ENCODE measurements around the gene TMEM260.

Gene TMEM260

GRCh38 chr14:56579345-56580220 is at the start of gene TMEM260:
Gene TMEM260 (plus strand): TSS chr14:56579798. CDS start chr14:56579915, 117 bp downstream.
- DNase-seq (ENCODE audit: low read depth in 1 of 2, low spot score in 1 of 2), result peak; percentile 84 to 88

- DNase-seq (ENCODE audit: low read depth in 1 of 2, low spot score in 1 of 2), result no peak
Measured at GRCh38 chr14:56532546-56532945, 47.1 kb upstream of the TMEM260 start.

DNA sequence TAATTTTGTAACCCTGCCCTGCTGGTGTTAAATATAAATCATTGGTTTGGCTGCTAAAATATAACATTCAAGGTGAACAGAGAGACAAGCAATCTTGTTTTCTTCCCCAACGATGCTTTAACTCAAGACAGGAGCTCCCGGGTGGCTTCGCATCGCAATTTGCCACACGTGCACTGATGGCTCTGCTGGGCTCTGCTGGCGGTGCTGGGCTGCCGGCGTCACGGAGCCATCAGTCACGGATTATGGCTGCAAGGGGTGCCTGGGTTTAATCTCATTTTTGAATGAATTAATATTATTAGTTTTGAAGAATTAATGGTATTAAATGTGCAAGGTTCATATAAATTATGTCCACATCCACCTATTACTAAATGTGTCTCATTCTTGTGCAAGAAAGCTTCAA is 44.9 kb upstream of the TMEM260 start:
- DNase-seq (ENCODE audit: low read depth in 1 of 2, low spot score in 1 of 2), result no peak

GRCh38 chr14:56539862-56540261 is 39.7 kb upstream of the TMEM260 start:
- no peak for DNase-seq (ENCODE audit: low read depth in 1 of 2, low spot score in 1 of 2)

DNA sequence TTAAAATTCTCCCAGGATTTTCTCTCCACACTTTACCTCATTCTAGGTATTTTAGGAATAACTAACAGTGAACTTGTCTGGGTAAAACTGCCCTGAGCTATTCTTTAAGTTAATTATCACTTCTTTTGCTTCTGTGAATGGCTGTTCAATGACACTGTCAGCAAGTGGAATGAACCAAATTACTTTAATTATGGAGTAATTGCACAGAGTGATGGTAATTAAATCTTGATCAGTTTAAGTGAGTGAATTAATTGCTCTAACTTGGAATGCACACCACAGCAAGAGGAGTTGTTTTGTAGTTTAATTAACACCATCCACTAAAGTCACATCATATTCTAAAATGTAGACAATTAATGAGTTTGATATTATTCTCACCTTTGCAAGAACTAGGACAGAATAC is 36.2 kb upstream of the TMEM260 start:
- no peak for DNase-seq (ENCODE audit: low read depth in 1 of 2, low spot score in 1 of 2)

GRCh38 chr14:56549721-56550120 is 29.9 kb upstream of the TMEM260 start:
- DNase-seq (ENCODE audit: low read depth in 1 of 2, low spot score in 1 of 2), result no peak

- no peak for DNase-seq (ENCODE audit: low read depth in 1 of 2, low spot score in 1 of 2)
Measured at GRCh38 chr14:56552615-56553014, 27.0 kb upstream of the TMEM260 start.

- DNase-seq (ENCODE audit: low read depth in 1 of 2, low spot score in 1 of 2), result no peak
Measured at GRCh38 chr14:56554301-56554700, 25.3 kb upstream of the TMEM260 start.

DNA sequence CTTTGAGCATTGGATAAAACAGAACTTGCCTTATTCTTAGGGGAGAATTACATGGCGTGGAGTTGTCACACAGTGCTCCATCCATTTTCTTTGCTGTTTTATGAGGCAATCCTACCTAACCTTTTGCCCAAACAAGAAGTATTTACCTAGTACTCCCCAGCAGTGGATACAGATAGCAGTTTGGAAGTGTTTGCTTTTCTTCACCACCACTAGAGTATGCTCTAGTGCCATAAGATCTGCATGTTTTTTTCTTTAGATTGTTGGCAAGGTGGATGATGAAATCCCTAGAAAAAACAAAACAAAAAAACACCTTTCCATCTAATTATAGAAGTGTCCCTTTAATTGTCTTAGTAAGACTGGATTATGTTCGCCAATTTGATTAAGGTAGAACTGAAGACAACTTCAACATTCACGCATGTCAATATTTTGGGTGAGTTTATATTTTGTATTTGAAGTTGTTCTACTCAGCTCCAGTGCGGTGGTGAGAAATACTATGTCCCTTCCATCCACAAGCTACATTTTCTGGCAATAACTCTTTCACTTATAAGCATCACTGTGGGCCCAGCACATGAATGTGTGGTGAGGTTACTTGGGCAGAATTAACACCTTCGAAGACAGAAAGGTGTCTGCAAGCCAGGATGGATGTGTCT is 23.6 kb upstream of the TMEM260 start:
- no peak for DNase-seq (ENCODE audit: low read depth in 1 of 2, low spot score in 1 of 2)

DNA sequence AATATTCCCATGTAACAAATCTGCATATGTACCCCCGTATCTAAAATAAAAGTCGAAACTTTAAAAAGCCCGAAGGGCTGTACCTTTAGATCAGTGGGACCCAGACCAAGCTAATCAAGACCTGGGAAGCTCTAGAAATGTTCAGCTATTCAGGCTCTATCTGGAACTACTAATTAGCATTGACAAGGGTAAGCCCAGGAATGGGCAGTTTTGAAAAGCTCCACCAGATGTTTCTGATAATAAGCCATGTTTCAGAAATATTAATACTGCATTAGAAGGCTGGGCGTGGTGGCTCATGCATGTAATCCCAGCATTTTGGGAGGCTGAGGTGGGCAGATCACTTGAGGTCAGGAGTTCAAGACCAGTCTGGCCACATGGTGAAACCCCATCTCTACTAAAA is 20.4 kb upstream of the TMEM260 start:
- DNase-seq (ENCODE audit: low read depth in 1 of 2, low spot score in 1 of 2), result no peak

DNA sequence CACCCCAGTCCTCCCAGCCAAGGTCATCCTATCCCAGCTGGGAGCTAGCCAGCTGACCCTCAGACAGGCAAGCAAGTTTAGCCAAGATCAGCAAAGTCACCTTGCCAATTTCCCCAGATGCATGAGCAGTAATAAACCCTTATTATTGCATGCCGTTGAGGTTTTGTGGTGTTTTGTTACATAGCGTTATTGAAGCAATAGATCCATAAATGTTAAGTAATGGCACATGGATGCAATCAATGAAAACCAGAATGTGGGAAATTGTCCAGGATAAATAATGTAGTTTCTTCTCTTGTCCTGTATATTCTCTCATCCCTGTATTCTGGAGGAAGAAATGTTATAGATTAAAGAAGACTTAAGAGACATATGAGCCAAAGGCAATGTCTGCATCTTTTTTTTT is 18.0 kb upstream of the TMEM260 start:
- DNase-seq (ENCODE audit: low read depth in 1 of 2, low spot score in 1 of 2), result no peak

DNA sequence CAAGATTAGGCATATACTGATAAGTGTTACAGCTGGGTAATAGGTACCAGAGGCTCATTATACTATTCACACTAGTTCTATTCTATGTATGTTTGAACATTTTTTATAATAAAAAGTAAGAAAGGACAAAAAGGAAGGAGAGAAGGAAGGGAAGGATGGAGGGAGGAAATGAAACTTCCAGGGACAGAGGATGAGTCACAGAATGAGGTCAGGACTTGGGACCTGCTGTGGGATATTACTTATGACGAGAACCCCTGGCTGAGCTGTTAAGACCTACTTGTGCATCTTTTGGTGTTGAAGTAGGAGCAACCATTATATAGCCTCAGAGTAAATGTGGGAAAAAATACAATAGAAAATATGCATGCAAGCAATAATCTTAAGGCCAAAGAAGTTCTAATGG is 16.7 kb upstream of the TMEM260 start:
- no peak for DNase-seq (ENCODE audit: low read depth in 1 of 2, low spot score in 1 of 2)

DNA sequence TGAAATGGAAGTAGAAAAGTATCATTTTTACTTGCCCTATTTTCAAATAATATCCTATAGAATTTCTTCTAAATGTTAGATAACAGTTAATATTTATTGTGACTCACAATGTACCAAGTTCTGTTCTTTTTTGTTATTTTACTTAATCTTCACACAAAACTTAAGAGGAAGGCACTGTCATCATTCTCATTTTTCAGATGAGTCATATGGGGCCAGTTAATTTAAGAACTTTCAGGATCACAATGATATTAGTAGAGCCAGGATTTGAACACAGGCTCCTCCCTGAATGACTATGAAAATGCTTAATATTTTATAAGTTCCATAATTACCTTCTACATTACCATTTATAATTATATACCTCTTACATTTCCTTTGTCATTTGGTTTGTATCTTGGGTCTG is 10.4 kb upstream of the TMEM260 start:
- no peak for DNase-seq (ENCODE audit: low read depth in 1 of 2, low spot score in 1 of 2)

- DNase-seq (ENCODE audit: low read depth in 1 of 2, low spot score in 1 of 2), result no peak
Measured at GRCh38 chr14:56570295-56570694, 9.3 kb upstream of the TMEM260 start.

DNA sequence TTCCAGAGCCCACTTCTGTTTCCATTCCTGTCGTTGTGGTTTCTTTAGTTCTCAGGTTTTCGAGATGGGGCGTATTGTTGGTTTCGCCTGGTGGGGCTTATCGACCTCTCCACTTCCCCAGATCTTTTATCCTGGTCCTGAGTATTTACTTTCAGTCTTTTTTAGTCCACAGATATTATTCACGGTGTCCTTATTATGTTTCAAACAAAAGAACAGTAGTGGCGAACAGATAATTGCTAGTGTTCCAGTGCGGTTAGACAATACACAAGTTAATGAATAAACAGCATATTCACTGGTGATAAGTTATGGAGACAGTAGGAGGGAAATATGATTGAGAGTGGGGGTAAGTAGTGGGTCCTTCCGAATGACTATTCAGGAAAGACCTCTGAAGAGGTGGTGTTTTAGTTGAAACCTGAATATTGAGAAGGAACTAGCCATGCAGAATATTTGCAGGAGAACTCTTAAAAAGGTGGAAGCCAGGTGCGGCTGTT is 668 bp downstream of the TMEM260 start:
- DNase-seq (ENCODE audit: low read depth in 1 of 2, low spot score in 1 of 2), result no peak

DNA sequence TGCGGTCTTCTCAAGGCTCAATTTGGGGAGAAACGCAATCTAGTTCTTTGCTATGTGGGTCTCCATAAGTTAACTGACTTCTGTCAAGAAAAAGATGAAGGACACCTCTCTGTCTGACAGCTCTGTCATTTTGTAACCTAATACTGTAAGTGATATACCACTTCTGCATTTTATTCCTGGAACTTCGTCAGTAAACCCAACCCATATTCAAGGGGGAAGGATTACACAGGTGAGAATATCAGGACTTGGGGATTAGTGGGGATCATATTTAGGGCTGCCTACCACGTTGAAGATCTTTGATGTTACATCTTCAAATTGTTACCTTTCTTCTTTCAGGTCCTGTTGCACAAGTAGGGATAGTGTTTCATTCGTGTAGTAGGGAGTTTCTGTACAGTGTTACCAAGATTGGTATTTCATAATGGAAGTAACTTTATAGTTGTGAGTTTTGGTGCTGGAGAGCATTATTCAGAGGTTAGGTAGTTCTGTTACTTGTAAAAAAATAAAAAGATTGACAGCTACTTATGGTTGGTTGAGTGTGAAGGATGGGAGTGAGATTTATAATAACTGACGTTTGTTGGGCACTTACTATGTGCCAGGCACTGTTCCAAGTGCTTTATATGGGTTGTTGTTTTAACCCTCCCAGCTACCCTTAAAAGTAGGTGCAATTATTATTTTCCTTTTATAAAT is 1.6 kb downstream of the TMEM260 start:
- DNase-seq (ENCODE audit: low read depth in 1 of 2, low spot score in 1 of 2), result no peak

DNA sequence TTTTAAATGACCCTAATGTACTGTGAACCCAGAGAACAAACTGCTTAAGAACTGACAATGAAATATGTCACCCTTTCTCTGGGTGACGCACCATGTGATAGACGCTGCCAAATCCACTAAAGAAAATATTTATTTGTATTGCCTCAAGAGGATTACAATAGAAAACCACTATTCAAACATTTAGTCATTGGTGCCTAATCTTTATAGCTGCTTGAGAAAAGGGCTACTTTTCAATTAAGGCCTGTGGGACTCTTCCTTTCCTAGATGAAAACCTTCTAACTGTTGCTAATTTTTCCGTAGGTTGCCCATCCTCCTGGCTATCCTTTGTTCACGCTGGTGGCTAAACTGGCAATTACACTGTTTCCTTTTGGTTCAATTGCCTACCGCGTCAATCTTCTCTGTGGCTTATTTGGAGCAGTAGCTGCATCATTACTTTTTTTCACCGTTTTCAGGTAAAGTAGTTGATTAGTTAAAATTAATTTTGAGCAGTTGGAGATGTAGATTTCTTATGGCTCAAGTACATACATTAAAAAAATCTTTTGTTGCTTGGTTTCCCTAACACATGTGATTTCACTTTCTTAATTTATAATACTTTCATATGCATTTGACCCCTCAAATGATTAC is 6.0 kb downstream of the TMEM260 start:
- DNase-seq (ENCODE audit: low read depth in 1 of 2, low spot score in 1 of 2), result no peak

DNA sequence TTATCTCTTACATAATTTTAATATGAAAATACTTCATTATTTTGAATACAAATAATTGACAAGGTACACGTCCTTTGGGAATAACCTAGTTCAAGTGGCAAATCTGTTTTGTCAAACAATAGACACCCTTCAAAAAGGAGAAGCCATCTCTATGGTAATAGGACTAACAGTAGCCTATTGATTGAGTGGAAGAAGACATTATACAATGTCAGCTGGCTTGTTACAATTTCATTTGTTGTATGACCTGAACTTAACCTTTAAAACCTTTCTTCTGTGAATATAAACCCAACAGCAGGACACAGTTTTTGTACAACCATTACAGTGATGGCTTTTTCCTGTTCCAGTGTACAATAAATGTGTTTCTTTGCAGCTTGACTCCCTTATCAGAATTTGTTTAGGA is 8.1 kb downstream of the TMEM260 start:
- no peak for DNase-seq (ENCODE audit: low read depth in 1 of 2, low spot score in 1 of 2)

DNA sequence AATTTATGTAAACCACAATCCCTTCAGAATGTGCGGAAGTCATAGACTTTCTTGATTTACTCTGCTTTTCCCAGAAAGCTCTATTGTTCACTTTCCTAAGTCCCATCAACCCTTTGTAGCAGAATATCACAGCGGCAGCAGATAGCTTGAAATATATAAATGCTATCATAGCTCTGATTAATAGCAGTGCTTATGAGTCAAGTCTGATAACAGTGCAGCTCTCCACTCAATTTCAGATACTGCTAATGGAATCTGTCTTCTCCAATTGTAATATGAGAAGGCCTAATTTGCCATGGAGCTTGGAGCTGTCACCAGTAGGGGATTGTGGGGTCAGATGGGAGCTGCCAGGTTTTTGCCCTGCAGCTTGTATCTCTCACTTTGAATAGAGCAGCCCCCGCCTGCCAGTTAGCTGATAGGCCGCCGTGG is 10.9 kb downstream of the TMEM260 start:
- DNase-seq (ENCODE audit: low read depth in 1 of 2, low spot score in 1 of 2), result no peak

DNA sequence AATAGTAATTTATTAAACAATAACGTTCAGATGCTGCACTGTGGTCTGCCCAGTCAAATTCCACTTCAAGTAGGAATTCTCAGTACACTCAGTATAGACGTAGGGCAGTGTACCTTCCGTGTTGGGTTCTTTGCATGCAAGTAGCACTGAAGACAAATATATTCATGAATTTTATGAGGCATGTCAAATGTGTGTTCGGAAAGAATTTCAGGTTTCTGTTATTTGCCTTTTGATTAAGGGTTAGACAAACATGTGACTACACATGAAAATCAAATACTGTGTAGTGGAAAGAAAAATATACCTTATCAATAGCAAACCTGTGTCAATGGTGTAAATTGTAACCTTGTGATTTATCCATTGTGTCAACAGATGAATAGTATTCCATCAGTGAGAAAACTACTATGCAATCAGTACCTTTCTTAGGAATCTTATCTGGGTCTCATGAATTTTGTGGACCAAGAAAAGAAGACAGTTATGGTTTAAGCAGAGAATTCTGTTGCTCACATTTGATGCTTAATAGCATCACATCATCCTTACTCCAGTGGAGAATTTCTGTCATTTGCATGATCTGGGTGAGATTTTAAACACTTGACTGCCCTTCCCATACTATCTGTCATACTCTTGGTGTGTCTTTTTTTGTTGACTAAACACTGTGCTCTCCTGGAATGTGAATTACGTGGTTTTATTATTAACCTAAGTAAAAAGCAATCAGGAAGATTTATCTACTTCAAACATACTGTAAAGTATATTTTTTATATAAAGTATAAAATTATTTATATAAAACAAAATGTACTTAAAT is 13.3 kb downstream of the TMEM260 start:
- no peak for DNase-seq (ENCODE audit: low read depth in 1 of 2, low spot score in 1 of 2)

DNA sequence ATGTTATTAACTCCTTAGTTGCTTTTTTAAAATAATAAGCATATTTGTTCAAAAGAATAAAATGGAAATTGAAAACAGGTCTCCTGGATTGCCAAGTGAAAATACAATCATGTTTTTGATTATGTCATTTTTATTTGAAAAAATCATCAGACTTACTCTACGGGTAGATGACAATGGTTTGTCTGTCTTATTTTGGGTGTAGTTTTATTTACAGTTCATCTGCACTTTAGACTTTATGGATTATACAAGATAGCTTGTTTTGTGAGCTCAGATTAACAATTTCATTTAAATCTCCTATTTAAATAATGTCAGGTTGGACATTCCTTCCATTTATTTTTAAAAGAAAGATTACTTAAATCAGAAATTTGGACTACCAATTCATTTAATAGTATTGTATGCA is 14.8 kb downstream of the TMEM260 start:
- DNase-seq (ENCODE audit: low read depth in 1 of 2, low spot score in 1 of 2), result no peak

All from stimulated activated CD4-positive, alpha-beta T cell treated with anti-CD3 and anti-CD28 coated beads, Interleukin-15, amount 100 ng/mL, for 1 hour (primary cell).